B cell (primary cell): Measurements from ENCODE around the gene MLKL. TPM values are rescaled to one million over a fixed set of nuclear protein-coding genes. Genes with fewer than 3 reads are reported as not detected.

Experiments used
- ATAC-seq: fragments of 200-7000 bp; cut with Tn5 transposase; one replicate; pipeline ENCODE4 v1.10.0; 2021; ENCODE audit warnings: low read depth, mild to moderate bottlenecking, moderate number of reproducible peaks, moderate library complexity
- CTCF ChIA-PET: fragments of 350-600 bp; sonication (Branson Sonifier 250); formaldehyde crosslinking; loops from one replicate; lab custom pipeline; 2021; ENCODE audit warnings: antibody characterized with exemption, inconsistent platforms; lab: Charles Lee
- POLR2A ChIA-PET: fragments of 350-600 bp; sonication (Branson Sonifier 250); formaldehyde crosslinking; loops from one replicate; lab custom pipeline; 2021; ENCODE audit warnings: antibody characterized with exemption; lab: Charles Lee
- DNase-seq: peaks from one replicate; pipeline ENCODE4 v3.0.0; 2013
- H2AFZ ChIP-seq: 2 replicates; pipeline ENCODE4 v1.6.1; 2012; ENCODE audit warnings: mild to moderate bottlenecking, low read depth, low read length; ENCODE audit not compliant: insufficient read depth, poor library complexity, severe bottlenecking
- H3K27ac ChIP-seq, 2 donors: 1 replicate in 1 of 2; 2 replicates in 1 of 2; pipeline ENCODE4 v1.5.1; 2012 to 2013; ENCODE audit warnings: low read length in 2 of 2, mild to moderate bottlenecking in 2 of 2, moderate library complexity in 1 of 2
- H3K27me3 ChIP-seq, 4 experiments: fragments of 200-600 bp in 1 of 4; sonication (generic) in 1 of 4; replicated peaks in 1 of 4; 1 replicate in 2 of 4; 2 replicates in 2 of 4; pipeline versions ENCODE4 v1.6.1 to v1.7.0; 2013 to 2016; ENCODE audit warnings: low read length in 3 of 4, mild to moderate bottlenecking in 2 of 4, mixed read lengths in 1 of 4, moderate library complexity in 1 of 4; ENCODE audit not compliant: insufficient read depth in 4 of 4, control insufficient read depth in 3 of 4; ENCODE audit errors: control extremely low read depth in 1 of 4
- H3K36me3 ChIP-seq, 2 experiments: replicated peaks in 1 of 2; 1 replicate in 1 of 2; 2 replicates in 1 of 2; pipeline versions ENCODE4 v1.6.1 to v1.7.1; 2013; ENCODE audit warnings: low read length in 1 of 2; ENCODE audit not compliant: insufficient read depth in 2 of 2, control insufficient read depth in 1 of 2; ENCODE audit errors: control extremely low read depth in 1 of 2, extremely low read depth in 1 of 2
- H3K4me1 ChIP-seq, 2 donors: fragments of 200-600 bp in 1 of 2; sonication (generic) in 1 of 2; 1 replicate in 1 of 2; 2 replicates in 1 of 2; pipeline versions ENCODE4 v1.5.1 to v1.6.1; 2013 to 2017; ENCODE audit warnings: low read length in 2 of 2; ENCODE audit not compliant: control insufficient read depth in 2 of 2, insufficient read depth in 2 of 2
- H3K4me2 ChIP-seq: replicated peaks from 2 replicates; pipeline ENCODE3; 2012; ENCODE audit warnings: mild to moderate bottlenecking, low read depth, low read length; ENCODE audit not compliant: poor library complexity, severe bottlenecking
- H3K4me3 ChIP-seq, 5 experiments: fragments of 200-600 bp in 1 of 5; sonication (generic) in 1 of 5; 1 replicate in 3 of 5; 2 replicates in 2 of 5; pipeline versions ENCODE4 v1.5.1 to v1.7.0; 2011 to 2016; ENCODE audit warnings: low read length in 4 of 5, mild to moderate bottlenecking in 4 of 5, low read depth in 2 of 5, control low read depth in 1 of 5, moderate library complexity in 1 of 5; ENCODE audit not compliant: insufficient read depth in 1 of 5; ENCODE audit errors: control extremely low read depth in 1 of 5, extremely low read depth in 1 of 5
- H3K79me2 ChIP-seq: fragments of 200-600 bp; sonication (generic); one replicate; pipeline ENCODE4 v1.6.0; 2016; ENCODE audit warnings: low read length; ENCODE audit not compliant: control insufficient read depth, insufficient read depth
- H3K9ac ChIP-seq: fragments of 200-600 bp; sonication (generic); 2 replicates; pipeline ENCODE4 v1.6.1; 2017; ENCODE audit warnings: mild to moderate bottlenecking, low read length, moderate library complexity
- H3K9me3 ChIP-seq, 3 donors: one replicate each; pipeline versions ENCODE4 v1.6.1 to v1.7.1; 2013; ENCODE audit warnings: low read length in 2 of 3; ENCODE audit not compliant: control insufficient read depth in 2 of 3, insufficient read depth in 1 of 3; ENCODE audit errors: control extremely low read depth in 1 of 3
- H4K20me1 ChIP-seq: 2 replicates; pipeline ENCODE4 v1.6.0; 2012; ENCODE audit warnings: mild to moderate bottlenecking, low read length; ENCODE audit not compliant: insufficient read depth, control insufficient read depth, poor library complexity, severe bottlenecking
- H3K27ac Mint-ChIP-seq: one replicate; pipeline ENCODE4 v1.8.0; 2021; ENCODE audit warnings: mixed read lengths
- H3K27me3 Mint-ChIP-seq: one replicate; pipeline ENCODE4 v1.8.0; 2021; ENCODE audit warnings: mixed read lengths
- H3K4me1 Mint-ChIP-seq: one replicate; pipeline ENCODE4 v1.8.0; 2021; ENCODE audit warnings: mixed read lengths
- H3K4me3 Mint-ChIP-seq: one replicate; pipeline ENCODE4 v1.8.0; 2021; ENCODE audit warnings: mixed read lengths
- H3K9me3 Mint-ChIP-seq: one replicate; pipeline ENCODE4 v1.8.0; 2022; ENCODE audit warnings: mixed read lengths; ENCODE audit not compliant: insufficient read depth
- EZH2 ChIP-seq: IDR thresholded peaks from 2 replicates; pipeline ENCODE4 v1.6.1; 2012; ENCODE audit warnings: borderline replicate concordance, low read depth, mild to moderate bottlenecking, moderate library complexity, low read length; ENCODE audit not compliant: insufficient read depth, poor library complexity, severe bottlenecking
- WGBS: methylation state at CpG from one replicate; pipeline ENCODE4 v1.1.5; 2013; ENCODE audit warnings: missing lambda C conversion rate; ENCODE audit not compliant: insufficient coverage; 5-methylcytosine and 5-hydroxymethylcytosine counted together
- intact Hi-C: fragments of 100-400 bp; cut with micrococcal nuclease; formaldehyde crosslinking; loops from one replicate; pipeline ENCODE4 v1.10.0; 2022
- polyA plus RNA-seq: library from polyadenylated mRNA; depleted of rRNA; stranded (reverse); fragments of >200 nt; gene quantifications from 2 replicates; pipeline ENCODE4 v1.2.3, GENCODE V29; 2012
- total RNA-seq, 2 donors: library from RNA; stranded (reverse); fragments of 120-200 nt in 1 of 2; gene quantifications; 1 replicate in 1 of 2; 2 replicates in 1 of 2; pipeline versions ENCODE4 v1.2.3 to v1.2.4, GENCODE V29; 2013 to 2022
- TF ChIP-seq, protein P1 (sequence below): fragments of 200-600 bp; IDR thresholded peaks from one replicate; pipeline ENCODE4 v1.8.0; 2022; ENCODE audit warnings: antibody characterized with exemption, mild to moderate bottlenecking

The MLKL gene
- total and polyA plus RNA-seq, 2 donors (not counting 1 experiment from before 2014, with no cell fraction given), result 13.4 to 19.7 TPM

DNA sequence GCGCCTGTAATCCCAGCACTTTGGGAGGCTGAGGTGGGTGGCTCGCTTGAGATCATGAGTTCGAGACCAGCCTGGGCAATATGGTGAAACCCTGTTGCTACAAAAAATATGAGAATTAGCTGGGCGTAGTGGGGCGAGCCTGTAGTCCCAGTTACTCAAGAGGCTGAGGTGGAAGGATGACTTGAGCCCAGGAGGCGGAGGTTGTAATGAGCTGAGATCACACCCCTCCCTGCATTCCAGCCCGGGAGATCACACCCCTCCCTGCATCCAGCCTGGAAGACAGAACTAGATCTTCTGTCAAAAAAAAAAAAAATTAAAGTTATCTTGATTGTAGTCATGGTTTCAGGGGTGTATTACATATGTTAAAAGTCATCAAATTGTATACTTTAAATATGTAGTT is 67.0 kb downstream of the MLKL start:
- H4K20me1 ChIP-seq, result no peaks in the 10 kb centered on the region
- DNase-seq (no peak), ATAC-seq (no peak)
- H2AFZ ChIP-seq, result no peak overlapping the region
- WGBS, result 97% methylated on average over 3 of the region's 7 CpGs
- peaks cover 8% of the 10 kb centered on the region for H3K79me2 ChIP-seq
- no peak overlapping the region for H3K27ac Mint-ChIP-seq
- TF ChIP-seq, protein P1, sequence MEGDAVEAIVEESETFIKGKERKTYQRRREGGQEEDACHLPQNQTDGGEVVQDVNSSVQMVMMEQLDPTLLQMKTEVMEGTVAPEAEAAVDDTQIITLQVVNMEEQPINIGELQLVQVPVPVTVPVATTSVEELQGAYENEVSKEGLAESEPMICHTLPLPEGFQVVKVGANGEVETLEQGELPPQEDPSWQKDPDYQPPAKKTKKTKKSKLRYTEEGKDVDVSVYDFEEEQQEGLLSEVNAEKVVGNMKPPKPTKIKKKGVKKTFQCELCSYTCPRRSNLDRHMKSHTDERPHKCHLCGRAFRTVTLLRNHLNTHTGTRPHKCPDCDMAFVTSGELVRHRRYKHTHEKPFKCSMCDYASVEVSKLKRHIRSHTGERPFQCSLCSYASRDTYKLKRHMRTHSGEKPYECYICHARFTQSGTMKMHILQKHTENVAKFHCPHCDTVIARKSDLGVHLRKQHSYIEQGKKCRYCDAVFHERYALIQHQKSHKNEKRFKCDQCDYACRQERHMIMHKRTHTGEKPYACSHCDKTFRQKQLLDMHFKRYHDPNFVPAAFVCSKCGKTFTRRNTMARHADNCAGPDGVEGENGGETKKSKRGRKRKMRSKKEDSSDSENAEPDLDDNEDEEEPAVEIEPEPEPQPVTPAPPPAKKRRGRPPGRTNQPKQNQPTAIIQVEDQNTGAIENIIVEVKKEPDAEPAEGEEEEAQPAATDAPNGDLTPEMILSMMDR, result no peak
- no peak for TF ChIP-seq EZH2
- no peaks in the 10 kb centered on the region for H3K4me1 ChIP-seq
- H3K9ac ChIP-seq, result no peak overlapping the region
- intact Hi-C loops, result no loop called here
- H3K9me3 ChIP-seq, result no peaks in the 10 kb centered on the region
- no peak overlapping the region for H3K27ac ChIP-seq
- no peak overlapping the region for H3K4me2 ChIP-seq
- H3K27me3 Mint-ChIP-seq, result no peaks in the 10 kb centered on the region
- H3K36me3 ChIP-seq, result peaks cover 22 to 76% of the 10 kb centered on the region in 2 experiments
- no peaks in the 10 kb centered on the region for H3K27me3 ChIP-seq
- no peak overlapping the region for H3K4me3 Mint-ChIP-seq
- CTCF ChIA-PET, result no interaction called here
- no peaks in the 10 kb centered on the region for H3K4me1 Mint-ChIP-seq
- H3K4me3 ChIP-seq, result no peak overlapping the region
- POLR2A ChIA-PET, result no interaction called here
- no peaks in the 10 kb centered on the region for H3K9me3 Mint-ChIP-seq

DNA sequence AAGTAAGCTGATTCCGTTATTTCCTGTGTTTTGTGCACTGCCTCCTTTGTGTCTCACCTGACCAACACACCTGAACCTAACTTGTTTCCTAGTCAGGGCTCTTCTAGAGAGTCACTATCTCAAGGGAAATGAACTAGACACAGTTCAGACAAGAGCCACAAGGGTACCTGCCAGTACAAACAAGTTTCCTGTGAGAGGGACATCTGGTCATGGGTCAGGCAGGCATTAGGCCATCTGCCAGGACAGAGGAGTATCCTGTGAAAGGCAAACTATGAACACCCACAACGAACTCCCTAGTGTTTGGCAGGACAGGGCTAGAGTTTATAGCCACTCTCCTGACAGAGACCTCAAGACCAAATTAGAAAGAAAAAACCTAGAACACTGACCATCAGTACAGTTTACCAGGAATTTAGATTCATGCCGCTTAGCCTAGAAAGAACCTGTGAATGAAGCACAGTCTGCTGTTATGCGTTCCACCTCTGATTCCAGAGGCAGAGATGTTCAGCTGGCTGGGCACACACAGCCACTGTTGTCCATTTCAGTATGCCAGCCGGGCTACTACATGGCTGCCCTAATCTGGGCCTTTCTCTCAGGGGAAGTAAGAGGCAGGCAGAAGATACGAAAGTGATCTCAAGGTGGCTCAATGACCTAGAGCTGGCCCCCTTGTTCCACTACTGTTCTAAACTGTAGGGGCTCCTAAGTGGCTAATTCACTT is 73.0 kb downstream of the MLKL start:
- no peak overlapping the region for H3K4me2 ChIP-seq
- ChIA-PET POLR2A (no interaction called here), CTCF (interaction anchor here (1.8 kb wide), 1 partner anchor 23 kb away, joined by 4 read pairs; no protein-coding TSS in a partner anchor)
- Mint-ChIP-seq H3K9me3 (no peaks in the 10 kb centered on the region), H3K4me1 (no peaks in the 10 kb centered on the region), H3K27me3 (no peaks in the 10 kb centered on the region), H3K27ac (peak overlapping the region; percentile 75), H3K4me3 (no peak overlapping the region)
- H3K9ac ChIP-seq, result no peak overlapping the region
- no peaks in the 10 kb centered on the region for H3K9me3 ChIP-seq
- no peaks in the 10 kb centered on the region for H3K27me3 ChIP-seq
- H3K36me3 ChIP-seq, result peaks cover 15 to 92% of the 10 kb centered on the region in 2 experiments
- WGBS, result 92% methylated on average over 5 of the region's 6 CpGs
- peaks cover 8% of the 10 kb centered on the region for H3K79me2 ChIP-seq
- no peak overlapping the region for H3K27ac ChIP-seq
- DNase-seq (no peak), ATAC-seq (no peak)
- H2AFZ ChIP-seq, result no peak overlapping the region
- no peaks in the 10 kb centered on the region for H3K4me1 ChIP-seq
- peaks cover 4% of the 10 kb centered on the region for H4K20me1 ChIP-seq
- TF ChIP-seq EZH2, result no peak
- TF ChIP-seq, protein P1, result no peak
- intact Hi-C loops, result loop anchor here (10.0 kb wide), 1 partner anchor 123 kb away; no protein-coding TSS in a partner anchor
- no peak overlapping the region for H3K4me3 ChIP-seq
